ENCODE results near the gene UBE2E2.

Gene UBE2E2

GRCh38 chr3:23444386-23444785, 241.3 kb downstream of the UBE2E2 start:
- no peaks in the 10 kb centered on the region for H3K9me3 ChIP-seq (ENCODE audit: control insufficient read depth, insufficient read depth, low read depth, low read length)
- TF ChIP-seq ZNF239 (tag by site-specific recombination; IDR thresholded peaks at IDR 0.05) (no peak), ZNF501 (tag by site-specific recombination; IDR thresholded peaks at IDR 0.05) (no peak), MZF1 (tag by site-specific recombination; IDR thresholded peaks at IDR 0.05; ENCODE audit: borderline replicate concordance) (no peak), SCRT2 (tag by site-specific recombination; IDR thresholded peaks at IDR 0.05) (no peak), ZNF785 (tag by site-specific recombination; IDR thresholded peaks at IDR 0.05) (no peak), ZNF248 (tag by site-specific recombination; IDR thresholded peaks at IDR 0.05) (no peak), KLF16 (tag by site-specific recombination; IDR thresholded peaks at IDR 0.05) (no peak), ZNF529 (tag by site-specific recombination; IDR thresholded peaks at IDR 0.05; ENCODE audit: insufficient replicate concordance) (no peak)
- TF ChIP-seq, protein P1, sequence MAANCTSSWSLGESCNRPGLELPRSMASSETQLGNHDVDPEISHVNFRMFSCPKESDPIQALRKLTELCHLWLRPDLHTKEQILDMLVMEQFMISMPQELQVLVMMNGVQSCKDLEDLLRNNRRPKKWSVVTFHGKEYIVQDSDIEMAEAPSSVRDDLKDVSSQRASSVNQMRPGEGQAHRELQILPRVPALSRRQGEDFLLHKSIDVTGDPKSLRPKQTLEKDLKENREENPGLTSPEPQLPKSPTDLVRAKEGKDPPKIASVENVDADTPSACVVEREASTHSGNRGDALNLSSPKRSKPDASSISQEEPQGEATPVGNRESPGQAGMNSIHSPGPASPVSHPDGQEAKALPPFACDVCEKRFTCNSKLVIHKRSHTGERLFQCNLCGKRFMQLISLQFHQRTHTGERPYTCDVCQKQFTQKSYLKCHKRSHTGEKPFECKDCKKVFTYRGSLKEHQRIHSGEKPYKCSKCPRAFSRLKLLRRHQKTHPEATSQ (tag by site-specific recombination; IDR thresholded peaks at IDR 0.05) = no peak
- H3K36me3 ChIP-seq (ENCODE audit: control insufficient read depth in 2 of 2, insufficient read depth in 1 of 2, low read length in 2 of 2) = no peaks in the 10 kb centered on the region
- H3K4me3 ChIP-seq (ENCODE audit: low read depth, low read length) = no peak overlapping the region
- H3K27ac ChIP-seq (ENCODE audit: extremely low read depth, low read depth, low read length) = no peak overlapping the region
- no peaks in the 10 kb centered on the region for H3K4me1 ChIP-seq (ENCODE audit: control insufficient read depth, insufficient read depth, low read length)
- CTCF ChIA-PET = no interaction called here
- POLR2A ChIA-PET = interaction anchor here (0.5 kb wide), 1 partner anchor 1007 kb away, joined by 4 read pairs; no protein-coding TSS in a partner anchor

DNA sequence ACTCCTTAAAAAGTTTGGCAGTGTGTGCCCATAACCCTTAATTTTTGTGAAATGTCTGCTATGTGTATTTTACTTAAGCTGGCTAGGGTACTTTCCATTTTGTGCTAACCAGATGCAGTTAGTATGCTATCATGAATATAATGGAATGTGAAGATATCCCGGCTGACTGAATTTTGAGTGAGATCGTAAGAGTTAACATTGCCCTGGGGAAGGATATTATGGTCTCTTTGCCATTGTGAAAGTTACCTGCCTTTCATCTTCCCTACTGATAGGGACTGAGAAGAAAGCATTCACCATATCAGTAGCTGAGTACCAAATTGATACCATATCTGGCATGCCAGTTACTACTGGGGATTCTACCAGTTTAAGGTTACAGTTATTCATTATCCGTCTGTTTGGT, 243.2 kb downstream of the UBE2E2 start:
- no peak overlapping the region for H3K4me3 ChIP-seq (ENCODE audit: low read depth, low read length)
- no peaks in the 10 kb centered on the region for H3K4me1 ChIP-seq (ENCODE audit: control insufficient read depth, insufficient read depth, low read length)
- no peaks in the 10 kb centered on the region for H3K36me3 ChIP-seq (ENCODE audit: control insufficient read depth in 2 of 2, insufficient read depth in 1 of 2, low read length in 2 of 2)
- H3K27ac ChIP-seq (ENCODE audit: extremely low read depth, low read depth, low read length) = no peak overlapping the region
- H3K9me3 ChIP-seq (ENCODE audit: control insufficient read depth, insufficient read depth, low read depth, low read length) = no peaks in the 10 kb centered on the region
- POLR2A ChIA-PET = no interaction called here
- CTCF ChIA-PET = no interaction called here
- TF ChIP-seq ZNF335 (tag by site-specific recombination; conservative IDR thresholded peaks at IDR 0.05) (no peak), ZNF621 (tag by site-specific recombination; IDR thresholded peaks at IDR 0.05) (no peak), ZNF132 (tag by site-specific recombination; IDR thresholded peaks at IDR 0.05; ENCODE audit: borderline replicate concordance) (no peak), ZBTB10 (tag by site-specific recombination; IDR thresholded peaks at IDR 0.05) (no peak), ZNF664 (tag by site-specific recombination; IDR thresholded peaks at IDR 0.05) (no peak), ZNF473 (tag by site-specific recombination; IDR thresholded peaks at IDR 0.05) (no peak), ZNF121 (tag by site-specific recombination; IDR thresholded peaks at IDR 0.05) (no peak), GLIS2 (tag by site-specific recombination; IDR thresholded peaks at IDR 0.05) (no peak), ZNF654 (tag by site-specific recombination; IDR thresholded peaks at IDR 0.05; ENCODE audit: low read depth) (no peak), ZNF146 (tag by site-specific recombination; IDR thresholded peaks at IDR 0.05) (no peak)

DNA sequence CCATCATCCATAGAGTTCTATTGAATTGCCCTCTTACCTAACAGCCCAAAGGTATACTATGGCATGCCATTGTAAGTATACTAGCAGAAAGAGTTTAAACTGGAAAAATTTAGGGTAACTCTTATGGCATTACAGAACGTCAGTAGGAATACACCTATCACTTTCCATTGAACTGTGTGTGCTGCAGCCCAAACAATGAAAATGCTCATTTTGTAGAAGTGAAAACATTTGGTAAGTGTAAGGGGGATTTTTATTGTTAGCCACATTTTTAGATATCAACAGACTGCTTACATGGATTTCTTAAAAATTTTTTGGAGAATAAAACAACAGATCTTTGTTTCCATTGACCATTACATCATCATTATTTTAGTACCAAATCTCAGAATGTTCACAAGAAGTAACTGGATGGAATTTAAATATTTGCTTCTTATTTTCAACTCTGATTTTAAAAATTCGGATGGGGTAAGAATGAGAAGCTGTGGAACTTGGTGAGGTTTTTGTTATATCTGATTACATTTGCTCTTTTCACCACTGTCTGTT, 245.9 kb downstream of the UBE2E2 start:
- no peaks in the 10 kb centered on the region for H3K9me3 ChIP-seq (ENCODE audit: control insufficient read depth, insufficient read depth, low read depth, low read length)
- H3K4me3 ChIP-seq (ENCODE audit: low read depth, low read length) = no peak overlapping the region
- TF ChIP-seq ZNF48 (tag by site-specific recombination; IDR thresholded peaks at IDR 0.05) (no peak), ATF2 (tag by site-specific recombination; IDR thresholded peaks at IDR 0.05; ENCODE audit: low read depth) (peak; percentile 30; the same call in 1 of the 2 replicates)
- POLR2A ChIA-PET = no interaction called here
- no peak overlapping the region for H3K27ac ChIP-seq (ENCODE audit: extremely low read depth, low read depth, low read length)
- H3K36me3 ChIP-seq (ENCODE audit: control insufficient read depth in 2 of 2, insufficient read depth in 1 of 2, low read length in 2 of 2) = no peaks in the 10 kb centered on the region
- H3K4me1 ChIP-seq (ENCODE audit: control insufficient read depth, insufficient read depth, low read length) = no peaks in the 10 kb centered on the region; the same call in 1 of the 2 replicates
- CTCF ChIA-PET = no interaction called here

Data from HEK293 (cell line).